Measurements from ENCODE around the gene SLC44A4. TPM values are rescaled to one million over a fixed set of nuclear protein-coding genes. Genes with fewer than 3 reads are reported as not detected.

Gene SLC44A4
- polyA plus RNA-seq, 1 of the 3 experiments (the other 2 are of a cell fraction), result 0.26 TPM

GRCh38 chr6:31834367-31835250, 44.2 kb downstream of the SLC44A4 start (continued):
- TF ChIP-seq ZBTB33 (IDR thresholded peaks at IDR 0.05; ENCODE audit: borderline replicate concordance, low read depth) (no peak), FOXJ3 (CRISPR knock-in tag; IDR thresholded peaks at IDR 0.05) (no peak), GABPA (IDR thresholded peaks at IDR 0.05; ENCODE audit: low read depth) (no peak), RCOR1 (IDR thresholded peaks at IDR 0.05; ENCODE audit: low read length) (0 out of 2 replicates have a peak, but pooled peaks have one; percentile 6), REST (IDR thresholded peaks at IDR 0.05; ENCODE audit: low read depth, low read length) (peak; percentile 64; the same call in 1 of the 2 replicates), JUND (IDR thresholded peaks at IDR 0.05) (no peak), FOXM1 (IDR thresholded peaks at IDR 0.05; ENCODE audit: low read depth) (no peak), TAF1 (IDR thresholded peaks at IDR 0.05; ENCODE audit: borderline replicate concordance, low read depth, low read length) (peak; percentile 96), PBX3 (IDR thresholded peaks at IDR 0.05) (peak; percentile 26; the same call in 1 of the 2 replicates), RFX5 (IDR thresholded peaks at IDR 0.05; ENCODE audit: low read length) (no peak), SIN3A (IDR thresholded peaks at IDR 0.05; ENCODE audit: borderline replicate concordance, low read depth, low read length) (peak; percentile 84; the same call in 1 of the 2 replicates), MAX (IDR thresholded peaks at IDR 0.05; ENCODE audit: low read depth) (peak; percentile 53), MEF2A (IDR thresholded peaks at IDR 0.05; ENCODE audit: borderline replicate concordance, low read depth) (0 out of 2 replicates have a peak, but pooled peaks have one; percentile 31), MXI1 (IDR thresholded peaks at IDR 0.05; ENCODE audit: low read depth, low read length) (peak; percentile 63), FOSL2 (IDR thresholded peaks at IDR 0.05; ENCODE audit: borderline replicate concordance, low read depth) (no peak), RXRA (IDR thresholded peaks at IDR 0.05; ENCODE audit: borderline replicate concordance, low read depth) (peak; percentile 23; the same call in 1 of the 2 replicates), ELF1 (IDR thresholded peaks at IDR 0.05) (peak; percentile 38; the same call in 1 of the 2 replicates), USF1 (IDR thresholded peaks at IDR 0.05; ENCODE audit: borderline replicate concordance, low read depth) (no peak)
